SK-N-SH treated with all-trans-retinoic acid at 6 μM for 48 hours (cell line): Measurements from ENCODE around the gene AP2S1.

Experiments used
- ARNTL ChIP-seq: fragments of 450-650 bp; formaldehyde crosslinking; IDR thresholded peaks from 2 replicates; pipeline ENCODE4 v1.5.0; 2020; ENCODE audit warnings: low read depth, mild to moderate bottlenecking, moderate library complexity, borderline replicate concordance
- CREB5 ChIP-seq: fragments of 250-450 bp; sonication (Bioruptor Pico); IDR thresholded peaks from 2 replicates; pipeline ENCODE4 v1.5.1; 2020; ENCODE audit warnings: low read depth, mild to moderate bottlenecking, moderate library complexity
- GLIS3 ChIP-seq: fragments of 250-450 bp; sonication (Bioruptor Pico); IDR thresholded peaks from 2 replicates; pipeline ENCODE4 v1.5.0; 2020; ENCODE audit warnings: mild to moderate bottlenecking, moderate library complexity
- PPARA ChIP-seq: fragments of 250-450 bp; sonication (Bioruptor Pico); IDR thresholded peaks from 2 replicates; pipeline ENCODE4 v1.5.0; 2020; ENCODE audit warnings: mild to moderate bottlenecking, borderline replicate concordance
- RARB ChIP-seq: fragments of 250-450 bp; sonication (Bioruptor Pico); IDR thresholded peaks from 2 replicates; pipeline ENCODE4 v1.8.0; 2021; ENCODE audit warnings: mild to moderate bottlenecking, moderate library complexity
- TCF4 ChIP-seq: fragments of 250-450 bp; sonication (Bioruptor Pico); IDR thresholded peaks from 2 replicates; pipeline ENCODE4 v1.8.0; 2021; ENCODE audit warnings: mild to moderate bottlenecking, moderate library complexity, borderline replicate concordance
- ZC3H10 ChIP-seq: fragments of 250-450 bp; sonication (Bioruptor Pico); IDR thresholded peaks from 2 replicates; pipeline ENCODE4 v1.5.1; 2021; ENCODE audit warnings: mild to moderate bottlenecking, moderate library complexity
- ZNF565 ChIP-seq: fragments of 450-650 bp; formaldehyde crosslinking; conservative IDR thresholded peaks from 2 replicates; pipeline ENCODE4 v1.5.0; 2020; ENCODE audit warnings: low read depth, mild to moderate bottlenecking, moderate library complexity
- ZNF8 ChIP-seq: fragments of 450-650 bp; formaldehyde crosslinking; IDR thresholded peaks from 2 replicates; pipeline ENCODE4 v1.5.0; 2020; ENCODE audit warnings: mild to moderate bottlenecking, moderate library complexity
- TF ChIP-seq, protein P1 (sequence below): fragments of 250-450 bp; sonication (Bioruptor Pico); IDR thresholded peaks from 2 replicates; pipeline ENCODE4 v1.8.0; 2020; ENCODE audit warnings: mild to moderate bottlenecking, moderate library complexity, borderline replicate concordance
- TF ChIP-seq, protein P2 (sequence below): fragments of 250-450 bp; sonication (Bioruptor Pico); IDR thresholded peaks from 2 replicates; pipeline ENCODE4 v1.5.1; 2021; ENCODE audit warnings: mild to moderate bottlenecking, moderate library complexity

GRCh38 chr19:46838160-46838559 lies 12.5 kb downstream of the AP2S1 start:
- TF ChIP-seq ZC3H10 (CRISPR knock-in tag) = no peak
- no peak for TF ChIP-seq ZNF565 (CRISPR knock-in tag)
- no peak for TF ChIP-seq CREB5
- TF ChIP-seq ARNTL (CRISPR knock-in tag) = no peak
- no peak for TF ChIP-seq TCF4
- TF ChIP-seq, protein P1, sequence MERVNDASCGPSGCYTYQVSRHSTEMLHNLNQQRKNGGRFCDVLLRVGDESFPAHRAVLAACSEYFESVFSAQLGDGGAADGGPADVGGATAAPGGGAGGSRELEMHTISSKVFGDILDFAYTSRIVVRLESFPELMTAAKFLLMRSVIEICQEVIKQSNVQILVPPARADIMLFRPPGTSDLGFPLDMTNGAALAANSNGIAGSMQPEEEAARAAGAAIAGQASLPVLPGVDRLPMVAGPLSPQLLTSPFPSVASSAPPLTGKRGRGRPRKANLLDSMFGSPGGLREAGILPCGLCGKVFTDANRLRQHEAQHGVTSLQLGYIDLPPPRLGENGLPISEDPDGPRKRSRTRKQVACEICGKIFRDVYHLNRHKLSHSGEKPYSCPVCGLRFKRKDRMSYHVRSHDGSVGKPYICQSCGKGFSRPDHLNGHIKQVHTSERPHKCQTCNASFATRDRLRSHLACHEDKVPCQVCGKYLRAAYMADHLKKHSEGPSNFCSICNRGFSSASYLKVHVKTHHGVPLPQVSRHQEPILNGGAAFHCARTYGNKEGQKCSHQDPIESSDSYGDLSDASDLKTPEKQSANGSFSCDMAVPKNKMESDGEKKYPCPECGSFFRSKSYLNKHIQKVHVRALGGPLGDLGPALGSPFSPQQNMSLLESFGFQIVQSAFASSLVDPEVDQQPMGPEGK (CRISPR knock-in tag) = no peak
- no peak for TF ChIP-seq GLIS3 (CRISPR knock-in tag)
- TF ChIP-seq RARB = no peak
- no peak for TF ChIP-seq PPARA (CRISPR knock-in tag)
- TF ChIP-seq ZNF8 (CRISPR knock-in tag) = no peak
- TF ChIP-seq, protein P2, sequence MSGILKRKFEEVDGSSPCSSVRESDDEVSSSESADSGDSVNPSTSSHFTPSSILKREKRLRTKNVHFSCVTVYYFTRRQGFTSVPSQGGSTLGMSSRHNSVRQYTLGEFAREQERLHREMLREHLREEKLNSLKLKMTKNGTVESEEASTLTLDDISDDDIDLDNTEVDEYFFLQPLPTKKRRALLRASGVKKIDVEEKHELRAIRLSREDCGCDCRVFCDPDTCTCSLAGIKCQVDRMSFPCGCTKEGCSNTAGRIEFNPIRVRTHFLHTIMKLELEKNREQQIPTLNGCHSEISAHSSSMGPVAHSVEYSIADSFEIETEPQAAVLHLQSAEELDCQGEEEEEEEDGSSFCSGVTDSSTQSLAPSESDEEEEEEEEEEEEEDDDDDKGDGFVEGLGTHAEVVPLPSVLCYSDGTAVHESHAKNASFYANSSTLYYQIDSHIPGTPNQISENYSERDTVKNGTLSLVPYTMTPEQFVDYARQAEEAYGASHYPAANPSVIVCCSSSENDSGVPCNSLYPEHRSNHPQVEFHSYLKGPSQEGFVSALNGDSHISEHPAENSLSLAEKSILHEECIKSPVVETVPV (CRISPR knock-in tag) = no peak
